ENCODE measurements around the gene RGS14. TPM values are rescaled to one million over a fixed set of nuclear protein-coding genes. Genes with fewer than 3 reads are reported as not detected.
"Not testable (repeated sequence)": the region's sequence is repeated elsewhere in the genome, so short reads cannot be mapped to it uniquely, and the experiment has no call there.

The RGS14 gene
- total RNA-seq, 1 experiment from 2014 or later = 29.8 TPM

DNA sequence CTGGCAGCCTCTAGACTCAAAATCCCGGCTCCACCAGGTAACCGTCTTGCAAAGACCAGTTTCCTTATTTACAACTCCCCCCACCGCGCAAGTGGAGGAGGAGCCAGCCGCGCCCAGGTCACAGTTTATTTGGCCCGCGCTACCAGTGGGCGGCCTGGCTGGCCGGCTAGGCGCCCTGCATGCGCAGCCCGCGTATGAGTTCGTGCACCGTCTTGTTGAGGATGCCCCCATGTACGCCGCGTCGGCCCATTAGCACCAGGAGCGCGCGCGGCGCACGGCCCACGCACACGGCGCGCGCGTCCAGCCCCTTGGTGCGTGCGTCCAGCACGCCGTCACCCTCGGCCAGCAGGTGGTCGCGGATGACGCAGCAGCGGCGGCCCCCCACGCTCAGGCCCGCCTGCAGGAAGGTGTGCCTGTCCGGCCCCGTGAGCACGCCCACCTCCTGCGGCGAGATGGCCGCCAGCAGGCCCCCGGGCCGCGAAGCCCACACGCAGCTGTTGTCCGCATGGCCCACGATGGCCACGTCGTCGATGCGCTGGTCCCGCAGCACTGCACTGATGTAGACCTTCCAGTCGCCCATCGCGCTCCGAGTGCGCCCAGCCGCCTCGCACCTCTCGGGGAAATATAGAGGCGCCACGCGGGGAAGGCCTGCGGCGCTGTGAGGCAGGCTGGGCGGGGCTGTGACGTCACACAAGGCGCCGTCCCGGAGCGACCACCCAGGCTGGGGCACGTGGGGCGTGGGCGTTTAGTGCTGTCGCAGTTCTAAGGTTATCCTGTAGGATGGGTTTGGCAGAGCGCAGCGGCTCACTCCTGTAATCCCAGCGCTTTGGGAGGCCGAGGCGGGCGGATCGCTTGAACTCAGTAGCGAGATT, 42.5 kb downstream of the RGS14 start, which contains the start of gene PFN3:
TSS of gene PFN3 (minus strand) at position 665 of the 872 bp plus-strand sequence. CDS start at position 580, 85 bp downstream.
- DNase-seq (ENCODE audit: low read depth) = no peak

DNA sequence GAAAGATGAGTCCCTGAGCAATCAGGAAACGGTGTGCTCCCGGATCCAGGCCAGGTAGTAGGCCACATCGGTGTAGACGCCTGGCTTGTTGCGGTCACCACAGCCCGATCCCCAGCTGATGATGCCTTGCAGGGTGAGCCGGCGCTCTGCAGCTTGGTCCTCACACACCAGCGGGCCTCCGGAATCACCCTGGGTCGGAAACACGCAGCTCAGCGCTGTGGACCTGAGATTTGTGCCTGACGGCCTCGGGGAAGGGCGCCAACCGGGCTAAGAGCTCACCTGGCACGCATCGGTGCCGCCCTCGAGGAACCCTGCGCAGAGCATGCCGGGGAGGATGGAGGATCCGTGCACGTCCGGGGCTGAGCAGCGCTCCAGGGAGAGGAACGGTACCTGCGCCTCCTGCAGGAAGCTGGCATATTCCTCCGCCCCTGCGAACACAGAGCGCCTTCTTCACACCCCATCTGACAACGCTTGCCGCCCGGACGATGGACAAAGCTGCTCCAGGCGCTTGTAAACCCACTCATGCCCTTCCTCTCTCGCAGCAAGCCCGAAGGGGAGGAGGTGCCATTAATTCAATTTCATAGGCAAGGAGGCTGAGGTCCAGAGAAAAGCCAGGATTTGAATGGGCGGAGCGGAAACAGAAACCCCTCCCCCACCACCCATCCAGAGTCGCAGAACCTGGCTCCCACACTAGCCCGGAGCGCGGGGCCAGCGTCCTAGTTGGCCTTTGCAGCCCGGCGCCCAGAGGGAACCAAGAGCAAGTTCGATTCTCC, 44.7 kb downstream of the RGS14 start:
- no peak for DNase-seq (ENCODE audit: low read depth)

GRCh38 chr5:177403102-177403791, 45.5 kb downstream of the RGS14 start:
- no peak for DNase-seq (ENCODE audit: low read depth)

DNA sequence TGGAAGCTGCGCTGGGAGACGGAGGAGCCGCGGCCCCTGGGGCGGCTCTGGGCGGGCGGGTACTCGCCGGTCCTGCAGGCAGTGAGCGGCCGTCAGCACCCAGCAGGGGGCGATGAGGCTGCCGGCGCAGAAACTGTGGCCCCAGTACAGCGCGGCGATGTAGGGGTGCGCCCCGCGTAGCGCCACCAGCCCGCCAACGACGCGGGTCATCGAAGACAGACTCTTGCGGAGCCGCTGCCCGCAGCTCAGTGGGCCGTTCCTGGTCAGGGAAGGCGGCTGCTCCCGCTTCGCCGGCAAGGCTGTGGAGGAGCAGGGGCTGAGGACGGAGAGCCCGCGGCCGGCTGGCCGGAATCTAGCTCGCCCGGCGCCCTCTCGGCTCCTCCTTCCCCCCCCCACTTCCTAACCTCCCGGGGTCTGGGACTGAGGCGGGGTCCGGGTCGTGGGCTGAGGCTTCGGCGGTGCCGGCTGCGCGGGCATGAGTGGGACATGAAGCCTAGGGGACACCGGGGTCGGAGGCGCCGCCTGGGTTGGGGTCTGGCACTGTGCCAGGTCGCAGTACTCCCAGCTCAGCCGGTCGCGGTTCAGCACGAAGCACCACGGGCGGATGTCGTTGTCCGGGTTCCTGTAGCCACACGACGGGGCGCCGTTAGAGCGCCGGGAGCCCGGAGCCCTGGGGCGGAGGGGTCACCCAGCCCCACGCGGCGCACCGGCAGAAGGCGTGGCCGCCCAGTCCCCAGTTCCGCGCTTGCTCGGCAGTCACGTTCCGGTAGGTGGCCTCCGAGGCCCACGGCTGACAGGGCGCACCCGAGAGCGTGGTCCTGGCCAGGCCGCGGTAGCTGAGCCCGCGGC, 46.3 kb downstream of the RGS14 start:
- peak; percentile 78 for DNase-seq (ENCODE audit: low read depth)

DNA sequence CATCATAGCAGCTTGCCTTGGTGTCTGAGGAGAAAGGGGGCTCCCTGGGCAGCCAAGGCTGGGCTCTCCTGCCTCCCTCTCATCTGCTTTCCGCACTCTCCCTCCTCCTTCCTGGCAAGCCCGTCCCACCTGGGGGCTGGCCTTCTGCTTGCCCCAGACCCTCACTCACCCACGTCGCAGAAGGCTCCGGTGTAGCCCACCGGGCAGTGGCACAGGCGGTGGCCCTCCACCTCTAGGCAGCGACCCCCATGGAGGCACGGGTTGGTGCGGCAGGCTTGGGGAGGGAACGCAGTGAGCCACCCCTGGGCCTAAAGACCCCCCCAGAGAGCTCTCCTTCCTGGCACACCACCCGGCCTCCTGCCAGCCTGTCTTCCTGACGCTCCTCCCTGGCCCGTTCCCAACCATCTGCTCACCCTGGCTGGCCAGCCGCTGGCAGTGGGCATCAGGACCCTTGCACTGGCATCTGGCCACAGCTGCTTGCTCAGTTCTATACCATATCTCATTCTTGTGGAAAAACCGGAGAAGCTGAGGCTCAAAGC, 47.0 kb downstream of the RGS14 start:
- DNase-seq (ENCODE audit: low read depth) = no peak

DNA sequence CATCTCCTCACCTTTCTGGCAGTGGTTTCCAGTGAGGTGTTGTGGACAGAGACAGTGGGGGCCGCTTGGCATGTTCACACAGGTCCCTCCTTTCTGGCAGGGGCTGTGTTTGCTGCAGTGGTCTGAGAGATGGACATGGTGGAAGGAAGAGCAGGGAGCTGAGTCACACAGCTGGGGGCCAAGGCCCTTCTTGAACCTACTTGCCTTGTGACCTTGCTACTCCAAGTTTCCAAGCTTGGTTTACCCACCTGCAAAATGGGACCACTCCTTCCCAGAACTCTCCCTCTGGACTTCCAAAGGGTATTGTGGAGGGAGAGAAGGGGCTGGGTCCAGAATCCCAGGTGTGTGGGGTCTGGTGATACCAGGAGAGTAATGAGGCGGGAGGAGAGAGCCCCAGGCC, 47.6 kb downstream of the RGS14 start:
- DNase-seq (ENCODE audit: low read depth) = no peak

- no peak for DNase-seq (ENCODE audit: low read depth)
Observed at GRCh38 chr5:177405805-177406204, 48.1 kb downstream of the RGS14 start.

- no peak for DNase-seq (ENCODE audit: low read depth)
Observed at GRCh38 chr5:177409043-177409801, 51.5 kb downstream of the RGS14 start, which contains the start of gene F12. F12 (minus strand) TSS chr5:177409564; CDS start chr5:177409527, 37 bp downstream.

DNA sequence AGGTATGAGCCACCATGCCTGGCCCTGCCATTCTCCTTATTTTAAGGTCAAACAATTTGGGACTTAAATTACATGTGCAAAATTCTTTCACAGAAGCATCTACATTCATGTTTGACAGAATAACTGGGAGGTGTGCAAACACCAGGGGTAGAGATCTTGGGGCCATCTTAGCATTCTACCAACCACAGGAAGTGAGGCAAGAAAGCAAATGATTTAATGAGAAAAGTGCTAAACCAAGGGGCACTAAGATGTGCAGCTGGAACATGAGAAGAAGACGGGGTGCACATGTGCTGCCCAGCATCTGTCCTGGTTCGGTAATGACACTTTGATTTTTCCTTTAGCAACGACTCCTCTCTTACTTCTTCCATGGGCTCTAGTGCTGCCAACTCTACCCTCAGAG, 52.9 kb downstream of the RGS14 start:
- DNase-seq (ENCODE audit: low read depth) = no peak

GRCh38 chr5:177412603-177413233, 55.0 kb downstream of the RGS14 start:
- DNase-seq (ENCODE audit: low read depth) = no peak

DNA sequence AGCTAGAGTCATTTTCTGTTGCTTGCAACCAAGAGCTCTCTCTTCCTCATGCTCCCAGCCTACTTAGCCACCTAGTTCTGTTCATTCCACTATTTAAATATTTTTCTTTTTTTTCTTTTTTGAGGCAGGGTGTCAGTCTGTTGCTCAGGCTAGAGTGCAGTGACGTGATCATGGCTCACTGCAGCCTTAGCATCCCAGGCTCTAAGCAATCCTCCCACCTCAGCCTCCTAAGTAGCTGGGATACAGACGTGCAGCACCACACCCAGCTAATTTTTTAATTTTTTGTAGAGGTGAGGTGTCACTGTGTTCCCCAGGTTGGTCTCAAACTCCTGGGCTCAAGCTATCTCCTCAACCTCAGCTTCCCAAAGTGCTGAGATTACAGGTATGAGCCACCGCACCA, 56.8 kb downstream of the RGS14 start:
- DNase-seq (ENCODE audit: low read depth) = no peak

DNA sequence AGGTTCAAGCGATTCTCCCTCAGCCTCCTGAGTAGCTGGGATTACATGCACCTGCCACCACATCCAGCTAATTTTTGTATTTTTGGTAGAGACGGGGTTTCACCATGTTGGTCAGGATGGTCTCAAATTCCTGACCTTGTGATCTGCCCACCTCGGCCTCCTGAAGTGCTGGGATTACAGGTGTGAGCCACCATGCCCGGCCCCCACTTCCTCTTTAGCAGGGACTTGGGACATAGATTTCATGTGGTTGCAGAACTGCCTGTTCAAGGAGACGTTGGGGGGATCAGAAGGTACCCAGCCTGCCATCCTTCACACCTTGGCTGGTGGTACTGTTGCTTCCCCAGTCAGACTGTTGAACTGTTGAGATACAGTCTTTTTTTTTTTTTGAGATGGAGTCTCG, 59.4 kb downstream of the RGS14 start:
- not testable (repeated sequence) for DNase-seq (ENCODE audit: low read depth)

DNA sequence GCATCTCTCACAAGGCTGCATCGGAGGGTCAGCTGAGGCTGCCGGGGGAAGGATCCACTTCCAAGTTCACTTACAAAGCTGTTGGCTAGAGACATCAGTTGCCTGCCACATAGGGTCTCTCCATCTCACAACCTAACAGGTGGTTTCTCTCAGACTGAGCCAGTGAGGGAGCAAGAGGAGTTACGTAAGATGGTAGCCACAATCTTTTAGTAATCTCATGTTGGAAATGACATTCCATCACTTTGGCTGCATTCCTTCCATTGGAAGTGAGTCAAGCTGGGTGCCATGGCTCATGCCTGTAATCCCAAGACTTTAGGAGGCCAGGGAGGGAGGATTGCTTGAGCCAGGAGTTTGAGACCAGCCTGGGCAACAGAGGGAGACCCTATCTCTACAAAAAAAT, 61.3 kb downstream of the RGS14 start:
- no peak for DNase-seq (ENCODE audit: low read depth)

DNA sequence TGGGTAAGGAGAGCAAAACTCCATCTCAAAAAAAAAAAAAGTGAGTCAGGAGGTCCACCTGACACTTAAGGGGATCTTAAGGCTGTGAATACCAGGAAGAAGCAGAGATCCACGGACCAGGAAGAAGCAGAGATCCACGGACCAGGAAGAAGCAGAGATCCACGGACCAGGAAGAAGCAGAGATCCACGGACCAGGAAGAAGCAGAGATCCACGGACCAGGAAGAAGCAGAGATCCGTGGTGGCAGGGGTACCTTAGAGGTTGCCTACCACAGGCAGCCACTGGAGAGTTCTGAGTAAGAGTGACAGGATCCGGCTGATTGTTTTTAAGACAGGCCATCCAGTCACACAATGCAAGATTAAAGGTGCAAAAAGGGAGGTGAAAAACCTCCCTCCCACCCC, 62.7 kb downstream of the RGS14 start:
- not testable (repeated sequence) for DNase-seq (ENCODE audit: low read depth)

DNA sequence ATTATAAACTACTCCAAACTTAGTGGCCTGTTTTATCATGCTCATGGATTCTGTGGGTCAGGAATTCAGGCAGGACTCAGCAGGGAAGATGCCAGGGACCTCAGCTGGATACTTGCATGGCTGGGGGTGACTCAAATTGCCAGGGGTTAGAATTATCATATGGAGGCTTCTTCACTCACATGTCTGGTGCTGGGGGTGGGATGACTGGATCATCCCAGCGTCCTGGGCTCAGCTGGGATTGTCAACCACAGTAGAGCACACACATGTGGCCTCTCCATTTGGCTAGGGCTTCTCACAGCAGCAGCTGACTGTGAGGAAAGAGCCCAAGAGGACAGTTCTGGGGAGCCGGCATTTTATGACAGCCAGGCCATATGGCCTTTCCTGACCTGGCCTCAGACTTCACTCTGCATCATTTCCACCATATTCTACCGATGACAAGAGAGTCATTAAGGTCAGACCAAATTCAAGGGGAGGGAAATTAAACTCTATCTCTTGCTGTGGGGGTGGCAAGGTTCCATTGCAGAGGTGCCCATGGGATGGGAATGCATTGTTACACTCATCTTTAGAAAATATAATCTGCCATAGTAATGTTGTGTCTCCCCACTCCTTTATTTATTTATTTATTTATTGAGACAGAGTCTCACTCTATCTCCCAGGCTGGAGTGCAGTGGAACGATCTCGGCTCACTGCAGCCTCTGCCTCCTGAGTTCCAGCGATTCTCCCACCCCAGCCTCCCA, 63.5 kb downstream of the RGS14 start:
- no peak for DNase-seq (ENCODE audit: low read depth)

All from HT1080 (cell line).